HEK293 (cell line): ENCODE results near the gene PACS1.
"Not testable (repeated sequence)": the region's sequence is repeated elsewhere in the genome, so short reads cannot be mapped to it uniquely, and the experiment has no call there.

Source experiments
- CTCF ChIA-PET: fragments of 350-600 bp; formaldehyde crosslinking; extraction: SDS; loops from one replicate; lab custom pipeline; 2021; ENCODE audit warnings: antibody characterized with exemption; lab: Yijun Ruan, JAX
- POLR2A ChIA-PET: fragments of 300-600 bp; formaldehyde crosslinking; extraction: SDS; loops from one replicate; lab custom pipeline; 2020; ENCODE audit warnings: antibody characterized with exemption, inconsistent platforms; lab: Yijun Ruan, JAX
- H3K27ac ChIP-seq: fragments of 200-500 bp; sonication (Bioruptor generic); 2 replicates; pipeline ENCODE4 v1.5.1; 2014; ENCODE audit warnings: low read depth, low read length, control low read depth, inconsistent platforms; ENCODE audit errors: extremely low read depth
- H3K36me3 ChIP-seq, 2 experiments: fragments of 200-500 bp in 1 of 2; sonication (Bioruptor generic) in 1 of 2; 1 replicate in 1 of 2; 2 replicates in 1 of 2; pipeline ENCODE4 v1.5.1; 2014 to 2017; ENCODE audit warnings: inconsistent platforms in 2 of 2, low read length in 2 of 2; ENCODE audit not compliant: control insufficient read depth in 2 of 2, insufficient read depth in 1 of 2
- H3K4me1 ChIP-seq: fragments of 200-500 bp; sonication (Bioruptor generic); 2 replicates; pipeline ENCODE4 v1.5.1; 2014; ENCODE audit warnings: mild to moderate bottlenecking, low read length, inconsistent platforms; ENCODE audit not compliant: control insufficient read depth, insufficient read depth
- H3K4me3 ChIP-seq: 2 replicates; pipeline ENCODE4 v1.5.1; 2011; ENCODE audit warnings: low read depth, mild to moderate bottlenecking, control low read depth, low read length, moderate library complexity
- H3K9me3 ChIP-seq: fragments of 200-500 bp; sonication (Bioruptor generic); 2 replicates; pipeline ENCODE4 v1.5.1; 2014; ENCODE audit warnings: low read depth, low read length, inconsistent platforms; ENCODE audit not compliant: control insufficient read depth, insufficient read depth
- ATF2 ChIP-seq: fragments of 450-650 bp; formaldehyde crosslinking; IDR thresholded peaks from 2 replicates; pipeline ENCODE4 v1.5.1; 2016; ENCODE audit warnings: missing biosample characterization, missing genetic modification characterization, low read depth
- BCL11B ChIP-seq: fragments of 450-650 bp; formaldehyde crosslinking; IDR thresholded peaks from 2 replicates; pipeline ENCODE4 v1.5.1; 2016; ENCODE audit warnings: low read depth, missing biosample characterization, missing genetic modification characterization
- GLIS1 ChIP-seq: fragments of 450-650 bp; formaldehyde crosslinking; IDR thresholded peaks from 2 replicates; pipeline ENCODE4 v1.5.1; 2016; ENCODE audit warnings: missing biosample characterization, missing genetic modification characterization
- HIC1 ChIP-seq: fragments of 450-650 bp; formaldehyde crosslinking; IDR thresholded peaks from 2 replicates; pipeline ENCODE4 v1.5.1; 2016; ENCODE audit warnings: missing biosample characterization, missing genetic modification characterization
- MEIS1 ChIP-seq: sonication (generic); formaldehyde crosslinking; IDR thresholded peaks from 2 replicates; pipeline ENCODE4 v1.8.1; 2022; ENCODE audit warnings: missing genetic modification reagents, mild to moderate bottlenecking, borderline replicate concordance
- PRDM6 ChIP-seq: fragments of 450-650 bp; formaldehyde crosslinking; IDR thresholded peaks from 2 replicates; pipeline ENCODE4 v1.5.1; 2017; ENCODE audit warnings: missing biosample characterization, missing genetic modification characterization
- ZBTB11 ChIP-seq: fragments of 450-650 bp; formaldehyde crosslinking; conservative IDR thresholded peaks from 2 replicates; pipeline ENCODE4 v1.5.1; 2016; ENCODE audit warnings: low read depth, missing biosample characterization, missing genetic modification characterization
- ZBTB17 ChIP-seq: fragments of 450-650 bp; formaldehyde crosslinking; IDR thresholded peaks from 2 replicates; pipeline ENCODE4 v1.5.1; 2016; ENCODE audit warnings: missing biosample characterization, missing genetic modification characterization
- ZBTB48 ChIP-seq: fragments of 450-650 bp; formaldehyde crosslinking; IDR thresholded peaks from 2 replicates; pipeline ENCODE4 v1.5.1; 2016; ENCODE audit warnings: missing biosample characterization, missing genetic modification characterization
- ZBTB49 ChIP-seq: fragments of 450-650 bp; formaldehyde crosslinking; IDR thresholded peaks from 2 replicates; pipeline ENCODE4 v1.5.1; 2016; ENCODE audit warnings: missing biosample characterization, missing genetic modification characterization, low read depth
- ZBTB8A ChIP-seq: fragments of 450-650 bp; formaldehyde crosslinking; IDR thresholded peaks from 2 replicates; pipeline ENCODE4 v1.5.1; 2016; ENCODE audit warnings: missing biosample characterization, missing genetic modification characterization
- ZEB2 ChIP-seq: fragments of 450-650 bp; formaldehyde crosslinking; IDR thresholded peaks from 2 replicates; pipeline ENCODE4 v1.5.1; 2016; ENCODE audit warnings: missing biosample characterization, missing genetic modification characterization
- ZFP37 ChIP-seq: fragments of 450-650 bp; formaldehyde crosslinking; IDR thresholded peaks from 2 replicates; pipeline ENCODE4 v1.5.1; 2016; ENCODE audit warnings: missing biosample characterization, missing genetic modification characterization
- ZNF169 ChIP-seq: fragments of 450-650 bp; formaldehyde crosslinking; IDR thresholded peaks from 2 replicates; pipeline ENCODE4 v1.5.1; 2016; ENCODE audit warnings: missing biosample characterization, missing genetic modification characterization
- ZNF214 ChIP-seq: fragments of 450-650 bp; formaldehyde crosslinking; IDR thresholded peaks from 2 replicates; pipeline ENCODE4 v1.5.1; 2017; ENCODE audit warnings: missing biosample characterization, mild to moderate bottlenecking, missing genetic modification characterization, borderline replicate concordance
- ZNF335 ChIP-seq: fragments of 450-650 bp; formaldehyde crosslinking; conservative IDR thresholded peaks from 2 replicates; pipeline ENCODE4 v1.5.1; 2016; ENCODE audit warnings: missing biosample characterization, missing genetic modification characterization
- ZNF394 ChIP-seq: fragments of 450-650 bp; formaldehyde crosslinking; IDR thresholded peaks from 2 replicates; pipeline ENCODE4 v1.5.1; 2016; ENCODE audit warnings: missing biosample characterization, missing genetic modification characterization, mild to moderate bottlenecking, moderate library complexity, borderline replicate concordance
- ZNF560 ChIP-seq: fragments of 450-650 bp; formaldehyde crosslinking; IDR thresholded peaks from 2 replicates; pipeline ENCODE4 v1.5.1; 2017; ENCODE audit warnings: missing biosample characterization, missing genetic modification characterization, borderline replicate concordance
- ZNF664 ChIP-seq: fragments of 450-650 bp; formaldehyde crosslinking; IDR thresholded peaks from 2 replicates; pipeline ENCODE4 v1.5.1; 2016; ENCODE audit warnings: missing biosample characterization, missing genetic modification characterization
- ZNF707 ChIP-seq: fragments of 450-650 bp; formaldehyde crosslinking; IDR thresholded peaks from 2 replicates; pipeline ENCODE4 v1.5.1; 2016; ENCODE audit warnings: missing biosample characterization, missing genetic modification characterization

Gene PACS1

GRCh38 chr11:66251809-66252208 lies 181.7 kb downstream of the PACS1 start (continued):
- TF ChIP-seq PRDM6 (tag by site-specific recombination) (no peak), BCL11B (tag by site-specific recombination) (no peak)

GRCh38 chr11:66253081-66253480 lies 183.0 kb downstream of the PACS1 start:
- CTCF ChIA-PET, result interaction anchor here (0.6 to 1.6 kb wide), 2 partner anchors 12 to 901 kb away, joined by 3 to 4 read pairs; no protein-coding TSS in a partner anchor
- H3K4me3 ChIP-seq, H3K9me3 ChIP-seq, H3K27ac ChIP-seq, H3K36me3 ChIP-seq, H3K4me1 ChIP-seq: not testable (repeated sequence)
- POLR2A ChIA-PET, result interaction anchor here (0.7 kb wide), 1 partner anchor 152 kb away, joined by 7 read pairs; no protein-coding TSS in a partner anchor

GRCh38 chr11:66258473-66258893 lies 188.4 kb downstream of the PACS1 start:
- TF ChIP-seq ZBTB11 (0 out of 2 replicates have a peak, but pooled peaks have one; percentile 5), GLIS1 (tag by site-specific recombination) (0 out of 2 replicates have a peak, but pooled peaks have one; percentile 17), ZEB2 (tag by site-specific recombination) (no peak; the same call in 1 of the 2 replicates), ZNF335 (tag by site-specific recombination) (peak; percentile 95), ZNF707 (tag by site-specific recombination) (no peak), MEIS1 (CRISPR knock-in tag) (no peak), ZNF560 (no peak), ZBTB17 (tag by site-specific recombination) (peak; percentile 65; the same call in 1 of the 2 replicates), ATF2 (tag by site-specific recombination) (no peak), ZBTB49 (tag by site-specific recombination) (no peak), ZNF169 (tag by site-specific recombination) (no peak), ZNF394 (tag by site-specific recombination) (0 out of 2 replicates have a peak, but pooled peaks have one; percentile 22), ZBTB8A (tag by site-specific recombination) (peak; percentile 71), ZFP37 (tag by site-specific recombination) (0 out of 2 replicates have a peak, but pooled peaks have one; percentile 14), HIC1 (tag by site-specific recombination) (peak; percentile 79; the same call in 1 of the 2 replicates), ZNF214 (no peak), ZBTB48 (tag by site-specific recombination) (peak; percentile 72), ZNF664 (tag by site-specific recombination) (no peak)
- ChIA-PET CTCF (interaction anchor here (0.6 to 1.4 kb wide), 11 partner anchors 8 to 214 kb away, joined by 3 to 5 read pairs (median 4); partner anchors contain the start of genes B4GAT1 and YIF1A), POLR2A (interaction anchor here (0.6 kb wide), 1 partner anchor 25 kb away, joined by 4 read pairs; no protein-coding TSS in a partner anchor)
- H3K36me3 ChIP-seq, result peaks cover 3 to 45% of the 10 kb centered on the region in 2 experiments; a peak in 1 of 3 replicates
- peak overlapping the region; percentile 91 for H3K4me3 ChIP-seq
- H3K9me3 ChIP-seq, result no peaks in the 10 kb centered on the region
- H3K27ac ChIP-seq, result peak overlapping the region; percentile 73; the same call in 1 of the 2 replicates
- no peaks in the 10 kb centered on the region for H3K4me1 ChIP-seq
